ENCODE data around the gene RPLP2. TPM values are rescaled to one million over a fixed set of nuclear protein-coding genes. Genes with fewer than 3 reads are reported as not detected.

RPLP2 gene
- total and polyA plus RNA-seq, 2 experiments from 2014 or later, result 496 to 523 TPM

DNA sequence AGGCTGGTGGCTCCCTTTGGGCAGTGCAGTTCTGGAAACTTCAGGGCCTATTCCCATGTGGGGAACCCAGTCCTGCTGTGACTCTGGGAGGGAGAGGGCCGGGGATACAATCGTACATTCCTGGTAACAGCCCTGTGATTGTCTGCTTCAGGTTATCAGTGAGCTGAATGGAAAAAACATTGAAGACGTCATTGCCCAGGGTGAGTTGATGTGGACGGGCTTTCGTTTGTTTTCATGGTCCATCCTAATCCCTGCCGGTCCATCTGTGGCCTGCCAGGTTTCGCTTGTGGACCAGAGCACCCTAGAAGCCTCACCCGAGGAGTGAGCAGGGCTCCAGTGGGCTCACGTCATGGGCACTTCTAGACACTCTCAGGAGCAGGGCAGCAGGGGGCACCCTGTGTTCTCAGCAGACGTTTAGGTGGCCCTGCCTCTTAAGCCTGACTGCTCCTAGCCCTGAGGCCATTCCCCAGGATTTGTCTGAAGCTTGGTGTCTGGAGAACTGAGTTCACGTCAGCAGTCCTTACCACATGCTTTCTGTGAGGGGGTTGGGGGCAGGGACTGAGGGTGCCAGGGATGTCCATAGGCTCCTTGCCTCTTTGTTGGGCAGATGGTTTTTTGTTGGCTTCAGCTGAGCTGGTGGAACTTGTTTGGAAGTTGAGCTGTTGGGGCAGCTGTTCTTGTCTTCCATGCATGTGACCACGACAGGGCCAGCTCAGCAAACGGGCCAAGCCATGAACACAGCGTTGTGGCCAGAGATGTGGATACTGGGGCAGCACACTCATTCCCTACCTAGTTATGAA lies 1.9 kb downstream of the RPLP2 start:
- no peak overlapping the region for H3K4me3 ChIP-seq

DNA sequence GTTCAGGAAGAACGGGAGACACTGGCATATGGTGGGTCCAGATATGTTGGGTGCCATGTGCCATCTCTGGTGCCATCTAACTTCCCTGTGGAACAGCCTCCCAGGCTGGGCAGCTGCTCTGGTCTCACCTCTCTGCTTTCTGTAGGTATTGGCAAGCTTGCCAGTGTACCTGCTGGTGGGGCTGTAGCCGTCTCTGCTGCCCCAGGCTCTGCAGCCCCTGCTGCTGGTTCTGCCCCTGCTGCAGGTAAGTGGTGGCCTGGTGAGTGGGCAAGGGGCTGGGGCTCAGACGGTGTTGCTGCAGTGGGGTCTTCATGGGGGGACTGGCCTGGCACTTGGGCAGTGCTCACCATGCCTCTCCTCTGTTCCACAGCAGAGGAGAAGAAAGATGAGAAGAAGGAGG lies 2.6 kb downstream of the RPLP2 start:
- Histone ChIP-seq H3K4me3 (no peak overlapping the region), H3K27me3 (no peaks in the 10 kb centered on the region), H3K4me1 (ENCODE audit: low read depth) (peaks cover 7% of the 10 kb centered on the region), H3K27ac (no peak overlapping the region), H3K9me3 (ENCODE audit: low read depth) (no peaks in the 10 kb centered on the region), H3K36me3 (peaks cover 17% of the 10 kb centered on the region)
- TF ChIP-seq, protein P1, sequence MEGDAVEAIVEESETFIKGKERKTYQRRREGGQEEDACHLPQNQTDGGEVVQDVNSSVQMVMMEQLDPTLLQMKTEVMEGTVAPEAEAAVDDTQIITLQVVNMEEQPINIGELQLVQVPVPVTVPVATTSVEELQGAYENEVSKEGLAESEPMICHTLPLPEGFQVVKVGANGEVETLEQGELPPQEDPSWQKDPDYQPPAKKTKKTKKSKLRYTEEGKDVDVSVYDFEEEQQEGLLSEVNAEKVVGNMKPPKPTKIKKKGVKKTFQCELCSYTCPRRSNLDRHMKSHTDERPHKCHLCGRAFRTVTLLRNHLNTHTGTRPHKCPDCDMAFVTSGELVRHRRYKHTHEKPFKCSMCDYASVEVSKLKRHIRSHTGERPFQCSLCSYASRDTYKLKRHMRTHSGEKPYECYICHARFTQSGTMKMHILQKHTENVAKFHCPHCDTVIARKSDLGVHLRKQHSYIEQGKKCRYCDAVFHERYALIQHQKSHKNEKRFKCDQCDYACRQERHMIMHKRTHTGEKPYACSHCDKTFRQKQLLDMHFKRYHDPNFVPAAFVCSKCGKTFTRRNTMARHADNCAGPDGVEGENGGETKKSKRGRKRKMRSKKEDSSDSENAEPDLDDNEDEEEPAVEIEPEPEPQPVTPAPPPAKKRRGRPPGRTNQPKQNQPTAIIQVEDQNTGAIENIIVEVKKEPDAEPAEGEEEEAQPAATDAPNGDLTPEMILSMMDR (IDR thresholded peaks at IDR 0.05; ENCODE audit: low read depth, low read length), result no peak
- no peak for DNase-seq (ENCODE audit: low read depth in 1 of 2, low spot score in 1 of 2)

More for the DNA sequence above, 1.9 kb downstream of the RPLP2 start:
- Histone ChIP-seq H3K36me3 (peaks cover 17% of the 10 kb centered on the region), H3K9me3 (ENCODE audit: low read depth) (no peaks in the 10 kb centered on the region), H3K27me3 (no peaks in the 10 kb centered on the region), H3K27ac (no peak overlapping the region), H3K4me1 (ENCODE audit: low read depth) (peaks cover 7% of the 10 kb centered on the region)
- no peak for DNase-seq (ENCODE audit: low read depth in 1 of 2, low spot score in 1 of 2)
- TF ChIP-seq, protein P1 (IDR thresholded peaks at IDR 0.05; ENCODE audit: low read depth, low read length), result peak; percentile 17

DNA sequence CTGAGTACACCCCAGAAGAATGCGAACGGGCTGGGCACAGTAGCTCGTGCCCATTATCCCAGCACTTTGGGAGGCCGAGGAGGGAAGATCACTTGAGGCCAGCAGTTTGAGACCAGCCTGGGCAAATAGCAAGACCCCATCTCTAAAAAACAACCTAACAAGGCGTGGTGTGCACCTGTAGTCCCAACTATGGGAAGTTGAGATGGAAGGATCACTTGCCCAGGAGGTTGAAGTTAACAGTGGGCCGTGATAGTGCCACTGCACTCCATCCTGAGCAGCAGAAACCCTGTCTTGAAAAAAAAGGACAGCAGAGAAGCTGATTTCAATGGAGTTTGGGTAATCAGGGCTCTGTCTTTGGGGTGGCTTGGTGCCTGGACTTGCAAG lies 3.3 kb downstream of the RPLP2 start:
- Histone ChIP-seq H3K9me3 (ENCODE audit: low read depth) (no peaks in the 10 kb centered on the region), H3K36me3 (peaks cover 17% of the 10 kb centered on the region), H3K27ac (no peak overlapping the region), H3K27me3 (no peaks in the 10 kb centered on the region), H3K4me1 (ENCODE audit: low read depth) (peaks cover 7% of the 10 kb centered on the region), H3K4me3 (no peak overlapping the region)
- no peak for DNase-seq (ENCODE audit: low read depth in 1 of 2, low spot score in 1 of 2)
- TF ChIP-seq, protein P1 (IDR thresholded peaks at IDR 0.05; ENCODE audit: low read depth, low read length), result no peak

DNA sequence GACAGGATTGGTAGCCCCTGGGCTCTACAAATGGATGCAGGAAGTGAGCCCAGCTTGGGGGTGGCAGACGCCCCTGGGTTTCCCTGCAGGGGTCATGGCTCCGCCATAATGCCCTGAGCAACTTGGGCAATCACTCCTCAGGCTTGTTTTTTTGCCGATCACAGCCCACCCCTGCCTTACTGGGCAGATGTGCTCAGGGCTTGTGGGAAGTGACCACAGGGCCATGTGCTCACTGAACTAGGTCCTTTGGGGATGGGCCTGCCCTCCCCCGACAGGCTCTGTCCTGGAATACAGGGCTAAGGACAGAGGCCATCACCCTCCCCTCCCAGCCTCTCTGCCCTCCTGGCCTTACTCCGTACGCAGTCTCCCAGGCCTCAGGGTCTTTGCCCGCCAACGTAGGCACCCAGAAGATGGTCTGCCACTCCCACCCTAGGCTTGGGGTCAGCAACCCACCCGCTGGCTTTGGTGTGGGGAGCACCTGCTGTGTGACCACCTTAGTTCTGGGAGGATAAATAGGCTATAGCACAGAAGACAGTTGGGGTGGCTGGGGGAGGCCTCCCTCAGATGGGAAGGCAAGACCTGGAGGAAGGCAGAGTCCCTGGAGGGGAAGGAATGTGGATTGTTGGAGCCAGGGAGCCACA lies 3.8 kb downstream of the RPLP2 start:
- TF ChIP-seq, protein P1 (IDR thresholded peaks at IDR 0.05; ENCODE audit: low read depth, low read length), result no peak
- no peak for DNase-seq (ENCODE audit: low read depth in 1 of 2, low spot score in 1 of 2)
- Histone ChIP-seq H3K36me3 (peaks cover 17% of the 10 kb centered on the region), H3K27me3 (no peaks in the 10 kb centered on the region), H3K27ac (peak overlapping the region; percentile 36), H3K9me3 (ENCODE audit: low read depth) (no peaks in the 10 kb centered on the region), H3K4me3 (no peak overlapping the region), H3K4me1 (ENCODE audit: low read depth) (peaks cover 2% of the 10 kb centered on the region)

DNA sequence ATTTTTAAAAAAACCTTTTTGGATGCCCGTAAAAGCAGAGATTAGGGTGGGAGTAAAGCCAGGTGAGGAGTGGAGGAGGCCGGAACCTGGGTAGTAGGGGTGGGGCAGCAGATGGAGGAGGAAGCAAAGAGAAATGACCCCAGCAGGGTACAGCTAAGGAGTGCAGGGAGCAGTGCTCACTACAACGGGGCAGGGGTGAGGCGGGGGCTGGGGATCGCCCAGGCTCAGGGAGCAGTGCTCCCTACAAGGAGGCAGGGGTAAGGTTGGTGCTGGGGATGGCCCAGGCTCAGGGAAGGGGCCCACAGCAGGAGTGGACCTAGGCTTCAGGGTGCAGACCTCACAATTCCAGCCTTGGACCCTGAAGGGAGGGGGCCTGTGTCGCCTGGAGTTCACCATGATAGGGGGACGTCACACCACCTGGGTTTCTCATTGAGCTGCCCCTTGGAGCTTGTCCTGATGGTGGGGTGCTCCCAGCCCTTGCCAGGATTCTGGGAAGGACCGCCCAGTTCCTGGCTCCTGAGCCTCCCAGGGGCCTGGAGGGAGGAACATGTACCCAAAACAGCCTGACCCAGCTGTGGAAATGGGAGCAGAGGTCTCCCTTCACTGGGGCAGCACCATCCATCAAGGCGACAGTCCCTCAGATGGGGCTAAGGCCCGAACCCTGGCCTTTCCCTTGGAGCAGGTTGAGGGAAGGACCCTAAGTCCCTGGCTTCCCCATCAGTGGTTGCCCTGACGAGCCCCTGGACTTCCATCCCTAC lies 6.1 kb downstream of the RPLP2 start:
- H3K36me3 ChIP-seq, result peaks cover 17% of the 10 kb centered on the region
- TF ChIP-seq, protein P1 (IDR thresholded peaks at IDR 0.05; ENCODE audit: low read depth, low read length), result no peak

More for the DNA sequence above, 6.1 kb downstream of the RPLP2 start:
- Histone ChIP-seq H3K4me3 (no peak overlapping the region), H3K27ac (no peak overlapping the region), H3K27me3 (no peaks in the 10 kb centered on the region), H3K9me3 (ENCODE audit: low read depth) (no peaks in the 10 kb centered on the region), H3K4me1 (ENCODE audit: low read depth) (no peaks in the 10 kb centered on the region)
- DNase-seq (ENCODE audit: low read depth in 1 of 2, low spot score in 1 of 2), result no peak
